HCT116 (cell line): ENCODE results near the gene LRRC2. TPM values are rescaled to one million over a fixed set of nuclear protein-coding genes. Genes with fewer than 3 reads are reported as not detected.

Experiments used
- ATAC-seq: fragments of 200-7000 bp; cut with Tn5 transposase; 2 replicates; pipeline ENCODE4 v1.9.1; 2020; ENCODE audit warnings: mild to moderate bottlenecking, moderate library complexity
- BruUV-seq: library from RNA; stranded (reverse); fragments of 400-500 nt; replicated peaks from 2 replicates; lab custom pipeline; 2021; lab: Mats Ljungman, UMichigan
- CTCF ChIA-PET: fragments of 300-600 bp; sonication (Branson Sonifier 250); formaldehyde crosslinking; loops from one replicate; lab custom pipeline; 2021; ENCODE audit warnings: antibody characterized with exemption; lab: Charles Lee
- POLR2A ChIA-PET: fragments of 300-600, 350-600 bp; sonication (Branson Sonifier 250); formaldehyde crosslinking; loops from one replicate; lab custom pipeline; 2021; ENCODE audit warnings: antibody characterized with exemption; lab: Charles Lee
- RAD21 ChIA-PET, 2 experiments: fragments of 300-600 bp; sonication (Branson Sonifier 250); formaldehyde crosslinking; loops; one replicate each; lab custom pipeline; 2023; ENCODE audit warnings: low total read pairs in 2 of 2; ENCODE audit not compliant: uncharacterized antibody in 2 of 2, unreplicated experiment in 2 of 2, low non-redundant PET in 1 of 2; lab: Charles Lee
- DNase-seq: peaks from one replicate; pipeline ENCODE4 v3.0.0-alpha.2; 2010; ENCODE audit warnings: low read depth, low spot score
- H2AFZ ChIP-seq: fragments of 200-600 bp; shearing (Covaris generic), sonication (generic); 2 replicates; pipeline ENCODE4 v1.6.1; 2017; ENCODE audit warnings: low read depth, mixed run types, mixed read lengths, antibody characterized with exemption, low read length; ENCODE audit not compliant: poor library complexity, severe bottlenecking
- H3K27ac ChIP-seq: 2 replicates; pipeline ENCODE4 v1.5.1; 2012; ENCODE audit warnings: low read depth, low read length
- H3K27me3 ChIP-seq: fragments of 200-600 bp; sonication (generic); 2 replicates; pipeline ENCODE4 v1.6.1; 2016; ENCODE audit warnings: mixed run types, low read length, mixed read lengths; ENCODE audit not compliant: insufficient read depth
- H3K36me3 ChIP-seq, 2 experiments: fragments of 200-500 bp in 1 of 2; fragments of 200-600 bp in 1 of 2; sonication (Bioruptor generic) in 1 of 2; sonication (generic) in 1 of 2; 2 replicates each; pipeline versions ENCODE4 v1.5.1 to v1.6.1; 2014 to 2016; ENCODE audit warnings: low read length in 2 of 2, inconsistent platforms in 1 of 2, mixed read lengths in 1 of 2, mixed run types in 1 of 2; ENCODE audit not compliant: insufficient read depth in 2 of 2, control insufficient read depth in 1 of 2
- H3K4me1 ChIP-seq, 2 experiments: fragments of 200-600 bp in 1 of 2; sonication (generic) in 1 of 2; 2 replicates each; pipeline versions ENCODE4 v1.5.1 to v1.6.1; 2012 to 2017; ENCODE audit warnings: low read length in 2 of 2, inconsistent platforms in 1 of 2, mild to moderate bottlenecking in 1 of 2, mixed read lengths in 1 of 2, mixed run types in 1 of 2, moderate library complexity in 1 of 2; ENCODE audit not compliant: insufficient read depth in 2 of 2, control insufficient read depth in 1 of 2
- H3K4me2 ChIP-seq: fragments of 200-600 bp; sonication (generic); 2 replicates; pipeline ENCODE4 v1.6.1; 2017; ENCODE audit warnings: mixed run types, low read length, mixed read lengths
- H3K4me3 ChIP-seq, 2 experiments: fragments of 200-600 bp in 1 of 2; sonication (generic) in 1 of 2; replicated peaks in 1 of 2; 2 replicates each; pipeline ENCODE4 v1.5.1; 2011 to 2016; ENCODE audit warnings: low read length in 2 of 2, control low read depth in 1 of 2, low read depth in 1 of 2, mild to moderate bottlenecking in 1 of 2, mixed read lengths in 1 of 2, mixed run types in 1 of 2
- H3K79me2 ChIP-seq: fragments of 200-600 bp; sonication (generic); 2 replicates; pipeline ENCODE4 v1.6.1; 2017; ENCODE audit warnings: mild to moderate bottlenecking, mixed run types, low read length, moderate library complexity, mixed read lengths; ENCODE audit not compliant: insufficient read depth
- H3K9ac ChIP-seq: fragments of 200-600 bp; sonication (generic); 2 replicates; pipeline ENCODE4 v1.6.1; 2016; ENCODE audit warnings: low read length, mixed read lengths
- H3K9me2 ChIP-seq: fragments of 200-600 bp; sonication (generic), shearing (Covaris generic); 2 replicates; pipeline ENCODE4 v1.6.1; 2017; ENCODE audit warnings: mixed run types, mild to moderate bottlenecking, moderate library complexity; ENCODE audit not compliant: insufficient read depth
- H3K9me3 ChIP-seq, 2 experiments: fragments of 200-500 bp in 1 of 2; fragments of 200-600 bp in 1 of 2; sonication (Bioruptor generic) in 1 of 2; sonication (generic) in 1 of 2; 2 replicates each; pipeline ENCODE4 v1.6.1; 2014 to 2017; ENCODE audit warnings: low read length in 2 of 2, mixed read lengths in 2 of 2, inconsistent platforms in 1 of 2, low read depth in 1 of 2, mild to moderate bottlenecking in 1 of 2, mixed run types in 1 of 2, moderate library complexity in 1 of 2; ENCODE audit not compliant: control insufficient read depth in 1 of 2, insufficient read depth in 1 of 2
- H4K20me1 ChIP-seq: fragments of 200-600 bp; sonication (generic), shearing (Covaris generic); 2 replicates; pipeline ENCODE4 v1.6.1; 2017; ENCODE audit warnings: mixed run types, mild to moderate bottlenecking, moderate library complexity; ENCODE audit not compliant: insufficient read depth
- ATF3 ChIP-seq: IDR thresholded peaks from 2 replicates; pipeline ENCODE4 v1.6.1; 2012
- CEBPB ChIP-seq: IDR thresholded peaks from 2 replicates; pipeline ENCODE4 v1.6.1; 2012; ENCODE audit warnings: low read depth
- CTCF ChIP-seq, 3 experiments: fragments of 200-600 bp in 1 of 3; sonication (generic) in 1 of 3; IDR thresholded peaks in 2 of 3; conservative IDR thresholded peaks in 1 of 3; 2 replicates each; pipeline ENCODE4 v1.5.1; 2012 to 2017; ENCODE audit warnings: low read depth in 2 of 3, low read length in 2 of 3, antibody characterized with exemption in 1 of 3, borderline replicate concordance in 1 of 3, control low read depth in 1 of 3, mild to moderate bottlenecking in 1 of 3, mixed read lengths in 1 of 3, mixed run types in 1 of 3, moderate library complexity in 1 of 3; ENCODE audit not compliant: insufficient read depth in 1 of 3
- EGR1 ChIP-seq: IDR thresholded peaks from 2 replicates; pipeline ENCODE4 v1.6.1; 2012; ENCODE audit warnings: low read depth
- ELF1 ChIP-seq: IDR thresholded peaks from 2 replicates; pipeline ENCODE4 v1.6.1; 2012; ENCODE audit warnings: low read depth, borderline replicate concordance
- EZH2 ChIP-seq: fragments of 200-600 bp; sonication (generic); IDR thresholded peaks from 2 replicates; pipeline ENCODE4 v1.6.1; 2017; ENCODE audit warnings: antibody characterized with exemption, mixed run types
- EZH2phosphoT487 ChIP-seq: fragments of 200-600 bp; IDR thresholded peaks from 2 replicates; pipeline ENCODE4 v1.6.1; 2018; ENCODE audit warnings: antibody characterized with exemption, borderline replicate concordance
- JUND ChIP-seq: IDR thresholded peaks from 2 replicates; pipeline ENCODE4 v1.6.1; 2012
- POLR2A ChIP-seq: IDR thresholded peaks from 2 replicates; pipeline ENCODE4 v1.7.0; 2011; ENCODE audit warnings: borderline replicate concordance; ENCODE audit not compliant: insufficient read depth, insufficient read length; ENCODE audit errors: extremely low read depth
- RAD21 ChIP-seq: IDR thresholded peaks from 2 replicates; pipeline ENCODE4 v1.6.1; 2012; ENCODE audit warnings: low read depth, mild to moderate bottlenecking
- SIN3A ChIP-seq: IDR thresholded peaks from 2 replicates; pipeline ENCODE4 v1.6.1; 2012; ENCODE audit warnings: low read depth
- SP1 ChIP-seq: IDR thresholded peaks from 2 replicates; pipeline ENCODE4 v1.6.1; 2012; ENCODE audit warnings: low read depth
- SRF ChIP-seq: IDR thresholded peaks from 2 replicates; pipeline ENCODE4 v1.6.1; 2012; ENCODE audit warnings: low read depth
- TCF7L2 ChIP-seq: IDR thresholded peaks from 2 replicates; pipeline ENCODE4 v1.7.0; 2011; ENCODE audit warnings: borderline replicate concordance, inconsistent platforms; ENCODE audit not compliant: insufficient read depth, insufficient read length; ENCODE audit errors: extremely low read depth
- YY1 ChIP-seq: IDR thresholded peaks from 2 replicates; pipeline ENCODE4 v1.6.1; 2011; ENCODE audit warnings: low read length, low read depth, moderate library complexity, mild to moderate bottlenecking; ENCODE audit not compliant: insufficient replicate concordance; ENCODE audit errors: extremely low read depth
- ZFX ChIP-seq: fragments of 450-650 bp; IDR thresholded peaks from 2 replicates; pipeline ENCODE4 v1.6.1; 2017
- ZNF274 ChIP-seq: fragments of 200-500 bp; sonication (Bioruptor generic); IDR thresholded peaks from 2 replicates; pipeline ENCODE4 v1.6.1; 2014; ENCODE audit warnings: mild to moderate bottlenecking, low read depth, low read length, inconsistent platforms
- intact Hi-C: fragments of 100-400 bp; cut with micrococcal nuclease; formaldehyde crosslinking; loops from 2 replicates; pipeline ENCODE4 v1.10.0; 2022
- total RNA-seq: library from RNA; stranded (reverse); gene quantifications from one replicate; pipeline ENCODE4 v1.2.1, GENCODE V29; 2021; ENCODE audit not compliant: unreplicated experiment

Gene LRRC2
- total RNA-seq, 1 experiment from 2014 or later = not detected

- ChIA-PET RAD21 (no interaction called here), CTCF (interaction anchor here (4.5 kb wide), 1 partner anchor 12 kb away, joined by 23 read pairs; no protein-coding TSS in a partner anchor)
- no peaks in the 10 kb centered on the region for H3K4me1 ChIP-seq
- H3K79me2 ChIP-seq = no peaks in the 10 kb centered on the region
- H2AFZ ChIP-seq = no peak overlapping the region
- BruUV-seq = no TSS peak
- intact Hi-C loops = no loop called here
- no peak overlapping the region for H3K4me2 ChIP-seq
- TF ChIP-seq POLR2A (no peak), YY1 (no peak), ZNF274 (no peak), JUND (no peak), ELF1 (no peak), EZH2phosphoT487 (no peak), SRF (no peak), EZH2 (no peak), SIN3A (no peak), SP1 (no peak), CTCF (IDR thresholded peaks at IDR 0.05 in 2 of 3, conservative IDR thresholded peaks at IDR 0.05 in 1 of 3; ENCODE audit: borderline replicate concordance in 1 of 3, insufficient read depth in 1 of 3, low read depth in 2 of 3, low read length in 2 of 3) (no peak), TCF7L2 (no peak), ATF3 (no peak), CEBPB (no peak), RAD21 (no peak), ZFX (no peak), EGR1 (no peak)
- TF ChIP-seq, all 23 proteins: peak for 0
- DNase-seq (no peak), ATAC-seq (no peak)
- POLR2A ChIA-PET = interaction anchor here (1.1 kb wide), 1 partner anchor 12 kb away, joined by 3 read pairs; no protein-coding TSS in a partner anchor
- H3K27ac ChIP-seq = no peak overlapping the region
- H4K20me1 ChIP-seq = no peaks in the 10 kb centered on the region
- no peak overlapping the region for H3K4me3 ChIP-seq
- H3K27me3 ChIP-seq = no peaks in the 10 kb centered on the region
- no peaks in the 10 kb centered on the region for H3K36me3 ChIP-seq
- no peak overlapping the region for H3K9ac ChIP-seq
- no peaks in the 10 kb centered on the region for H3K9me2 ChIP-seq
- no peaks in the 10 kb centered on the region for H3K9me3 ChIP-seq
Observed at GRCh38 chr3:46500656-46501635, 65.2 kb downstream of the LRRC2 start.
